H9 (cell line): ENCODE measurements around the gene ARHGAP10. TPM values are rescaled to one million over a fixed set of nuclear protein-coding genes. Genes with fewer than 3 reads are reported as not detected.
A peak's percentile ranks its signal among the peaks of the same experiment; 100 is the strongest.

Experiments used
- DNase-seq: peaks from one replicate; pipeline ENCODE4 v3.0.0-alpha.2; 2017
- H2AFZ ChIP-seq: one replicate; pipeline ENCODE4 v1.6.1; 2013; ENCODE audit warnings: mild to moderate bottlenecking, low read length, control low read depth, moderate library complexity
- H2AK5ac ChIP-seq: 2 replicates; pipeline ENCODE4 v1.6.1; 2013; ENCODE audit warnings: low read length, control low read depth, mixed read lengths; ENCODE audit not compliant: insufficient read length
- H2BK120ac ChIP-seq: one replicate; pipeline ENCODE4 v1.6.1; 2013; ENCODE audit warnings: low read depth, mild to moderate bottlenecking, low read length, control low read depth, inconsistent platforms; ENCODE audit not compliant: poor library complexity, severe bottlenecking
- H2BK12ac ChIP-seq: 2 replicates; pipeline ENCODE4 v1.6.1; 2013; ENCODE audit warnings: low read length, control low read depth, mixed read lengths, low read depth; ENCODE audit not compliant: insufficient read length
- H2BK15ac ChIP-seq: 2 replicates; pipeline ENCODE4 v1.6.1; 2013; ENCODE audit warnings: low read depth, low read length, control low read depth
- H2BK20ac ChIP-seq: one replicate; pipeline ENCODE4 v1.6.1; 2013; ENCODE audit warnings: low read depth, mild to moderate bottlenecking, low read length, control low read depth, inconsistent platforms; ENCODE audit not compliant: poor library complexity, severe bottlenecking
- H2BK5ac ChIP-seq: 2 replicates; pipeline ENCODE4 v1.6.1; 2013; ENCODE audit warnings: low read length, control low read depth, mixed read lengths; ENCODE audit not compliant: insufficient read length
- H3K14ac ChIP-seq: 2 replicates; pipeline ENCODE4 v1.6.1; 2013; ENCODE audit warnings: low read length, control low read depth; ENCODE audit not compliant: insufficient read depth
- H3K18ac ChIP-seq: 2 replicates; pipeline ENCODE4 v1.6.1; 2013; ENCODE audit warnings: low read depth, mild to moderate bottlenecking, mixed read lengths, low read length, control low read depth; ENCODE audit not compliant: insufficient read length
- H3K23ac ChIP-seq: 2 replicates; pipeline ENCODE4 v1.6.1; 2013; ENCODE audit warnings: low read length, control low read depth, mixed read lengths, low read depth; ENCODE audit not compliant: insufficient read length
- H3K23me2 ChIP-seq: 2 replicates; pipeline ENCODE4 v1.6.1; 2013; ENCODE audit warnings: low read depth, mild to moderate bottlenecking, mixed read lengths, low read length, control low read depth; ENCODE audit not compliant: insufficient read length, poor library complexity, severe bottlenecking
- H3K27ac ChIP-seq: 2 replicates; pipeline ENCODE4 v1.5.1; 2013; ENCODE audit warnings: low read length, control low read depth, mixed read lengths, low read depth; ENCODE audit not compliant: insufficient read length
- H3K27me3 ChIP-seq: 2 replicates; pipeline ENCODE4 v1.6.1; 2013; ENCODE audit warnings: low read length, control low read depth, inconsistent platforms; ENCODE audit not compliant: insufficient read depth
- H3K4ac ChIP-seq: 2 replicates; pipeline ENCODE4 v1.6.1; 2013; ENCODE audit warnings: low read depth, mild to moderate bottlenecking, control low read depth, inconsistent platforms, low read length, moderate library complexity
- H3K4me1 ChIP-seq: 2 replicates; pipeline ENCODE4 v1.6.1; 2013; ENCODE audit warnings: low read length, control low read depth, inconsistent platforms; ENCODE audit not compliant: insufficient read depth
- H3K4me2 ChIP-seq: 2 replicates; pipeline ENCODE4 v1.6.1; 2013; ENCODE audit warnings: low read length, control low read depth, mixed read lengths; ENCODE audit not compliant: insufficient read length, insufficient read depth
- H3K56ac ChIP-seq: 2 replicates; pipeline ENCODE4 v1.6.1; 2013; ENCODE audit warnings: low read depth, mild to moderate bottlenecking, mixed read lengths, low read length, control low read depth; ENCODE audit not compliant: insufficient read length
- H3K79me1 ChIP-seq: 2 replicates; pipeline ENCODE4 v1.6.1; 2013; ENCODE audit warnings: low read depth, mild to moderate bottlenecking, moderate library complexity, low read length, control low read depth, inconsistent platforms; ENCODE audit not compliant: insufficient read depth, poor library complexity, severe bottlenecking
- H3K79me2 ChIP-seq: 2 replicates; pipeline ENCODE4 v1.6.1; 2013; ENCODE audit warnings: low read length, control low read depth, inconsistent platforms; ENCODE audit not compliant: insufficient read depth
- H3K9ac ChIP-seq: 2 replicates; pipeline ENCODE4 v1.6.1; 2013; ENCODE audit warnings: low read length, control low read depth, mixed read lengths; ENCODE audit not compliant: insufficient read length; ENCODE audit errors: extremely low read depth
- H3K9me3 ChIP-seq: one replicate; pipeline ENCODE4 v1.6.1; 2013; ENCODE audit warnings: low read depth, low read length, inconsistent platforms; ENCODE audit not compliant: control insufficient read depth
- H3T11ph ChIP-seq: one replicate; pipeline ENCODE4 v1.6.1; 2013; ENCODE audit warnings: mild to moderate bottlenecking, low read length, control low read depth, inconsistent platforms
- H4K20me1 ChIP-seq: one replicate; pipeline ENCODE4 v1.6.1; 2013; ENCODE audit not compliant: control insufficient read depth, insufficient read length, insufficient read depth
- H4K5ac ChIP-seq: 2 replicates; pipeline ENCODE4 v1.6.1; 2013; ENCODE audit warnings: low read depth, mild to moderate bottlenecking, mixed read lengths, low read length, control low read depth; ENCODE audit not compliant: insufficient read length
- H4K8ac ChIP-seq: replicated peaks from 2 replicates; pipeline ENCODE4 v1.6.1; 2013; ENCODE audit warnings: low read length, control low read depth, mixed read lengths, low read depth; ENCODE audit not compliant: insufficient read length
- H4K91ac ChIP-seq: 2 replicates; pipeline ENCODE4 v1.6.1; 2013; ENCODE audit warnings: low read depth, mild to moderate bottlenecking, moderate library complexity, mixed read lengths, low read length, control low read depth; ENCODE audit not compliant: insufficient read length
- H3K27ac Mint-ChIP-seq, 3 experiments: 2 replicates in 2 of 3; 3 replicates in 1 of 3; pipeline ENCODE4 v1.8.0; 2020 to 2021; ENCODE audit warnings: mixed read lengths in 3 of 3, mild to moderate bottlenecking in 1 of 3, moderate library complexity in 1 of 3
- H3K27me3 Mint-ChIP-seq: 2 replicates; pipeline ENCODE4 v1.8.0; 2021; ENCODE audit warnings: low read depth, mild to moderate bottlenecking, moderate library complexity, mixed read lengths
- H3K36me3 Mint-ChIP-seq, 3 experiments: 2 replicates in 2 of 3; 3 replicates in 1 of 3; pipeline ENCODE4 v1.8.0; 2020 to 2021; ENCODE audit warnings: low read depth in 3 of 3, mixed read lengths in 3 of 3; ENCODE audit not compliant: insufficient read depth in 1 of 3
- H3K4me1 Mint-ChIP-seq, 2 experiments: 2 replicates each; pipeline ENCODE4 v1.8.0; 2020; ENCODE audit warnings: mixed read lengths in 2 of 2
- H3K4me3 Mint-ChIP-seq, 2 experiments: 2 replicates in 1 of 2; 3 replicates in 1 of 2; pipeline ENCODE4 v1.8.0; 2020 to 2021; ENCODE audit warnings: mild to moderate bottlenecking in 2 of 2, mixed read lengths in 2 of 2, moderate library complexity in 1 of 2
- H3K9me3 Mint-ChIP-seq, 2 experiments: 2 replicates in 1 of 2; 3 replicates in 1 of 2; pipeline ENCODE4 v1.8.0; 2020; ENCODE audit warnings: mild to moderate bottlenecking in 2 of 2, mixed read lengths in 2 of 2, moderate library complexity in 1 of 2
- CTCF ChIP-seq: fragments of 200-600 bp; sonication (generic); conservative IDR thresholded peaks from 3 replicates; pipeline ENCODE4 v1.8.0; 2021; ENCODE audit warnings: antibody characterized with exemption, mild to moderate bottlenecking
- WGBS: extraction: QIAGEN DNeasy Blood & Tissue Kit; methylation state at CpG from one replicate; pipeline ENCODE4 v1.1.7; 2013; ENCODE audit warnings: missing lambda C conversion rate, low lambda C conversion rate, mixed read lengths; ENCODE audit not compliant: insufficient read length; ENCODE audit errors: extremely low coverage; 5-methylcytosine and 5-hydroxymethylcytosine counted together
- total RNA-seq: library from RNA; stranded (reverse); gene quantifications from 2 replicates; pipeline ENCODE4 v1.2.1, GENCODE V29; 2021

ARHGAP10 gene
- total RNA-seq, 1 experiment from 2014 or later: 7.8 TPM

DNA sequence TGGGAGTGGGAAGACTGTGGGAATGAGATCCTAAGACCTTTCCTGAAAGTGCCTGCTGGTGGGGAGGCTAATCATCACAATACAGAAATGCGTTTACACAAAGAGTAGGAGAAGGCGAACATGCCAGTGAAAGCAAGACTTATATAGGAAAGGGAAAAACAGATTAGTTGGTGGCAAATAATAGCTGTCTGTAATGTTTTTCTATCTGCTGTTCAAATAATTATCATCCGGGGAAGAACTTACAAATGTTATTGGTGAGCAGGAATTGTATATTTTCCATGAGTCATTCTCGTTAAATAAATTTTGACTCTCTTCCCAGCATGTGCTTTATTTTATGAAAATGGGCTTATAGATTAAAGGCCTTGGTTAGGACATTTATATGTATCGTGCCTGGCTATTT is 196.5 kb downstream of the ARHGAP10 start:
- H3K4me2 ChIP-seq: no peak overlapping the region
- H3K23me2 ChIP-seq: no peaks in the 10 kb centered on the region
- no peak overlapping the region for H3T11ph ChIP-seq
- H3K27me3 Mint-ChIP-seq: no peaks in the 10 kb centered on the region
- H4K20me1 ChIP-seq: no peaks in the 10 kb centered on the region
- no peak for DNase-seq
- H3K18ac ChIP-seq: no peak overlapping the region
- no peak for TF ChIP-seq CTCF
- no peak overlapping the region for H4K91ac ChIP-seq
- no peak overlapping the region for H3K9ac ChIP-seq
- no peak overlapping the region for H3K14ac ChIP-seq
- no peak overlapping the region for H2AFZ ChIP-seq
- H2BK12ac ChIP-seq: no peak overlapping the region
- H3K4me3 Mint-ChIP-seq: no peak overlapping the region
- H2AK5ac ChIP-seq: no peak overlapping the region
- H3K9me3 ChIP-seq: no peaks in the 10 kb centered on the region
- no peak overlapping the region for H4K8ac ChIP-seq
- H2BK5ac ChIP-seq: no peak overlapping the region
- no peaks in the 10 kb centered on the region for H3K9me3 Mint-ChIP-seq
- no peaks in the 10 kb centered on the region; the same call in 1 of the 2 replicates for H3K4me1 ChIP-seq
- H3K79me1 ChIP-seq: no peaks in the 10 kb centered on the region
- H3K4me1 Mint-ChIP-seq: peaks cover 10 to 11% of the 10 kb centered on the region in 2 experiments
- peak overlapping the region in 2 of 3 experiments; percentile 1 to 6; a peak in 2 of 7 replicates for H3K27ac Mint-ChIP-seq
- H3K36me3 Mint-ChIP-seq: no peaks in the 10 kb centered on the region; a peak in 2 of 7 replicates
- no peak overlapping the region for H2BK20ac ChIP-seq
- WGBS: no CpG with 5 or more reads among the region's 5 CpGs
- no peak overlapping the region for H3K27ac ChIP-seq
- H2BK120ac ChIP-seq: no peak overlapping the region
- H4K5ac ChIP-seq: no peak overlapping the region
- no peak overlapping the region for H3K56ac ChIP-seq
- no peak overlapping the region for H3K23ac ChIP-seq
- H3K27me3 ChIP-seq: no peaks in the 10 kb centered on the region
- H3K4ac ChIP-seq: no peak overlapping the region
- H3K79me2 ChIP-seq: no peaks in the 10 kb centered on the region
- no peak overlapping the region for H2BK15ac ChIP-seq
